ENCODE data around the gene MRPL22. TPM values are rescaled to one million over a fixed set of nuclear protein-coding genes. Genes with fewer than 3 reads are reported as not detected.
"Not testable (repeated sequence)": the region's sequence is repeated elsewhere in the genome, so short reads cannot be mapped to it uniquely, and the experiment has no call there.

Gene MRPL22
- total RNA-seq, 1 experiment from 2014 or later: 68.3 TPM

GRCh38 chr5:155004138-155004744 is 63.4 kb downstream of the MRPL22 start:
- RAD21 ChIA-PET (ENCODE audit: low non-redundant PET in 1 of 2, low total read pairs in 2 of 2, uncharacterized antibody in 2 of 2, unreplicated experiment in 2 of 2): interaction anchor here (0.5 to 1.2 kb wide), 2 partner anchors 31 kb away, joined by 5 to 8 read pairs; no protein-coding TSS in a partner anchor
- H2AFZ ChIP-seq (ENCODE audit: low read depth, low read length, poor library complexity, severe bottlenecking): no peak overlapping the region
- no peak overlapping the region for H3K27ac ChIP-seq (ENCODE audit: low read depth, low read length)
- H3K79me2 ChIP-seq (ENCODE audit: insufficient read depth, low read length): no peaks in the 10 kb centered on the region
- no peaks in the 10 kb centered on the region for H3K36me3 ChIP-seq (ENCODE audit: control insufficient read depth in 1 of 2, insufficient read depth in 2 of 2, low read length in 2 of 2)
- no peaks in the 10 kb centered on the region for H4K20me1 ChIP-seq (ENCODE audit: insufficient read depth)
- POLR2A ChIA-PET: no interaction called here
- intact Hi-C loops (cut with micrococcal nuclease): loop anchor here (1.0 to 2.0 kb wide), 3 partner anchors 32 to 354 kb away; no protein-coding TSS in a partner anchor
- CTCF ChIA-PET: interaction anchor here (0.6 to 1.4 kb wide), 14 partner anchors 11 to 364 kb away, joined by 3 to 36 read pairs (median 4); no protein-coding TSS in a partner anchor
- no peak overlapping the region for H3K4me2 ChIP-seq (ENCODE audit: low read length)
- TF ChIP-seq EZH2 (IDR thresholded peaks at IDR 0.05) (no peak), RAD21 (IDR thresholded peaks at IDR 0.05; ENCODE audit: low read depth) (peak; percentile 90), MAX (IDR thresholded peaks at IDR 0.05) (no peak), CTCF (IDR thresholded peaks at IDR 0.05 in 2 of 3, conservative IDR thresholded peaks at IDR 0.05 in 1 of 3; ENCODE audit: borderline replicate concordance in 1 of 3, insufficient read depth in 1 of 3, low read depth in 2 of 3, low read length in 2 of 3) (peak; percentile 69 to 81 (median 75))
- peak; percentile 31 for DNase-seq (ENCODE audit: low read depth, low spot score)
- no peak overlapping the region for H3K4me3 ChIP-seq (replicated peaks in 1 of 2; ENCODE audit: low read depth in 1 of 2, low read length in 2 of 2)
- no peaks in the 10 kb centered on the region for H3K9me3 ChIP-seq (ENCODE audit: control insufficient read depth in 1 of 2, insufficient read depth in 1 of 2, low read depth in 1 of 2, low read length in 2 of 2)
- no TSS peak for BruUV-seq (replicated peaks)
- no peak overlapping the region for H3K9ac ChIP-seq (ENCODE audit: low read length)
- peaks cover 4 to 18% of the 10 kb centered on the region in 2 experiments; a peak in 2 of 4 replicates for H3K4me1 ChIP-seq (ENCODE audit: control insufficient read depth in 1 of 2, insufficient read depth in 2 of 2, low read length in 2 of 2)
- peak; percentile 89 for ATAC-seq
- no peaks in the 10 kb centered on the region for H3K9me2 ChIP-seq (ENCODE audit: insufficient read depth)
- H3K27me3 ChIP-seq (ENCODE audit: insufficient read depth, low read length): no peaks in the 10 kb centered on the region

GRCh38 chr5:155006265-155006664 is 65.4 kb downstream of the MRPL22 start:
- H4K20me1 ChIP-seq (ENCODE audit: insufficient read depth); H3K9me2 ChIP-seq (ENCODE audit: insufficient read depth); H3K4me2 ChIP-seq (ENCODE audit: low read length); POLR2A ChIA-PET; H2AFZ ChIP-seq (ENCODE audit: low read depth, low read length, poor library complexity, severe bottlenecking); BruUV-seq (replicated peaks); intact Hi-C loops (cut with micrococcal nuclease); CTCF ChIA-PET; H3K27ac ChIP-seq (ENCODE audit: low read depth, low read length); H3K9me3 ChIP-seq (ENCODE audit: control insufficient read depth in 1 of 2, insufficient read depth in 1 of 2, low read depth in 1 of 2, low read length in 2 of 2); H3K4me3 ChIP-seq (replicated peaks in 1 of 2; ENCODE audit: low read depth in 1 of 2, low read length in 2 of 2); ATAC-seq; RAD21 ChIA-PET (ENCODE audit: low non-redundant PET in 1 of 2, low total read pairs in 2 of 2, uncharacterized antibody in 2 of 2, unreplicated experiment in 2 of 2); H3K9ac ChIP-seq (ENCODE audit: low read length); H3K27me3 ChIP-seq (ENCODE audit: insufficient read depth, low read length); H3K36me3 ChIP-seq (ENCODE audit: control insufficient read depth in 1 of 2, insufficient read depth in 2 of 2, low read length in 2 of 2); DNase-seq (ENCODE audit: low read depth, low spot score); H3K79me2 ChIP-seq (ENCODE audit: insufficient read depth, low read length): not testable (repeated sequence)
- H3K4me1 ChIP-seq (ENCODE audit: control insufficient read depth in 1 of 2, insufficient read depth in 2 of 2, low read length in 2 of 2): peaks cover 4 to 18% of the 10 kb centered on the region in 2 experiments; a peak in 2 of 4 replicates
